GM12878 (cell line): Measurements from ENCODE around the gene COL4A2. TPM values are rescaled to one million over a fixed set of nuclear protein-coding genes. Genes with fewer than 3 reads are reported as not detected.

Experiments
- ATAC-seq: fragments of 200-7000 bp; cut with Tn5 transposase; 3 replicates; pipeline ENCODE4 v1.9.1; 2020; ENCODE audit warnings: mild to moderate bottlenecking, moderate library complexity
- BruUV-seq: library from RNA; stranded (reverse); fragments of 400-500 nt; replicated peaks from 2 replicates; lab custom pipeline; 2021; lab: Mats Ljungman, UMichigan
- CTCF ChIA-PET: fragments of 300-600 bp; sonication (Branson Sonifier 250); formaldehyde crosslinking; extraction: SDS; loops from one replicate; lab custom pipeline; 2021; ENCODE audit warnings: inconsistent platforms; lab: Yijun Ruan, JAX
- POLR2A ChIA-PET: fragments of 350-600 bp; formaldehyde crosslinking; extraction: SDS; loops from one replicate; lab custom pipeline; 2021; ENCODE audit warnings: inconsistent platforms; lab: Charles Lee
- RAD21 ChIA-PET: fragments of 300-600 bp; sonication (Branson Sonifier 250); formaldehyde crosslinking; loops from one replicate; lab custom pipeline; 2023; ENCODE audit warnings: antibody characterized with exemption; ENCODE audit not compliant: unreplicated experiment; lab: Charles Lee
- SMC1A ChIA-PET: fragments of 300-600 bp; sonication (Branson Sonifier 250); formaldehyde crosslinking; loops from one replicate; lab custom pipeline; 2023; ENCODE audit not compliant: unreplicated experiment, uncharacterized antibody; lab: Charles Lee
- DNase-seq: peaks from one replicate; pipeline ENCODE4 v3.0.0-alpha.2; 2011; ENCODE audit warnings: low read depth, low spot score
- FAIRE-seq: peaks from 3 replicates; lab custom pipeline; 2011; peaks lifted over from hg19 to GRCh38; lab: Jason Lieb, UNC
- H2AFZ ChIP-seq: 2 replicates; pipeline ENCODE4 v1.6.0; 2011; ENCODE audit warnings: low read depth, low read length, control low read depth; ENCODE audit not compliant: control insufficient read depth
- H3K27ac ChIP-seq: 2 replicates; pipeline ENCODE4 v1.5.1; 2011; ENCODE audit warnings: control low read depth; ENCODE audit not compliant: control insufficient read depth, insufficient read depth
- H3K27me3 ChIP-seq, 2 experiments: replicated peaks in 1 of 2; 2 replicates each; pipeline versions ENCODE4 v1.6.0 to v1.6.1; 2011; ENCODE audit warnings: low read length in 1 of 2; ENCODE audit not compliant: control insufficient read depth in 2 of 2, insufficient read depth in 2 of 2
- H3K36me3 ChIP-seq, 2 experiments: 2 replicates each; pipeline ENCODE4 v1.5.1; 2011; ENCODE audit warnings: low read length in 1 of 2; ENCODE audit not compliant: control insufficient read depth in 2 of 2, insufficient read depth in 2 of 2
- H3K4me1 ChIP-seq: 2 replicates; pipeline ENCODE4 v1.6.1; 2011; ENCODE audit warnings: mild to moderate bottlenecking, low read length, moderate library complexity, mixed read lengths; ENCODE audit not compliant: control insufficient read depth, insufficient read depth
- H3K4me2 ChIP-seq: 2 replicates; pipeline ENCODE4 v1.6.0; 2011; ENCODE audit warnings: control low read depth; ENCODE audit not compliant: control insufficient read depth, insufficient read depth
- H3K4me3 ChIP-seq: fragments of 200-600 bp; sonication (generic); 2 replicates; pipeline ENCODE4 v1.5.1; 2016
- H3K79me2 ChIP-seq: 2 replicates; pipeline ENCODE4 v1.6.0; 2011; ENCODE audit warnings: low read length; ENCODE audit not compliant: control insufficient read depth, insufficient read depth
- H3K9ac ChIP-seq: 2 replicates; pipeline ENCODE4 v1.8.0; 2011; ENCODE audit warnings: low read length, control low read depth, mixed read lengths; ENCODE audit not compliant: control insufficient read depth, insufficient read depth
- H3K9me3 ChIP-seq: replicated peaks from 3 replicates; pipeline ENCODE4 v1.5.1; 2011; ENCODE audit warnings: mild to moderate bottlenecking, low read length; ENCODE audit not compliant: control insufficient read depth, insufficient read depth
- H4K20me1 ChIP-seq: 2 replicates; pipeline ENCODE4 v1.6.0; 2011; ENCODE audit not compliant: control insufficient read depth, insufficient read depth
- BHLHE40 ChIP-seq, 2 experiments: fragments of 450-650 bp in 1 of 2; IDR thresholded peaks; 2 replicates each; pipeline ENCODE4 v1.6.1; 2011 to 2017; ENCODE audit warnings: low read depth in 2 of 2, borderline replicate concordance in 1 of 2, improper control_type of control experiment in 1 of 2, low read length in 1 of 2, mild to moderate bottlenecking in 1 of 2
- EZH2 ChIP-seq: IDR thresholded peaks from 2 replicates; pipeline ENCODE4 v1.6.1; 2012; ENCODE audit warnings: low read depth, mild to moderate bottlenecking, control low read depth, inconsistent platforms, low read length, borderline replicate concordance; ENCODE audit not compliant: control insufficient read depth
- HDAC2 ChIP-seq: fragments of 200-600 bp; sonication (generic); IDR thresholded peaks from 2 replicates; pipeline ENCODE4 v1.6.1; 2017
- NR2F1 ChIP-seq: fragments of 450-650 bp; conservative IDR thresholded peaks from 2 replicates; pipeline ENCODE4 v1.6.1; 2017; ENCODE audit warnings: mild to moderate bottlenecking
- NRF1 ChIP-seq: conservative IDR thresholded peaks from 2 replicates; pipeline ENCODE4 v1.6.1; 2011; ENCODE audit warnings: mild to moderate bottlenecking, low read depth, low read length, improper control_type of control experiment
- RELA ChIP-seq: fragments of 450-650 bp; IDR thresholded peaks from 2 replicates; pipeline ENCODE4 v1.8.0; 2014; ENCODE audit warnings: borderline replicate concordance; ENCODE audit not compliant: partially characterized antibody
- SP1 ChIP-seq: IDR thresholded peaks from one replicate; pipeline ENCODE4 v1.6.1; 2011; ENCODE audit warnings: low read depth, low read length
- SPI1 ChIP-seq: IDR thresholded peaks from 2 replicates; pipeline ENCODE4 v1.6.1; 2011; ENCODE audit warnings: low read depth, mild to moderate bottlenecking, low read length, moderate library complexity, borderline replicate concordance; ENCODE audit not compliant: insufficient read depth
- TAF1 ChIP-seq: IDR thresholded peaks from 2 replicates; pipeline ENCODE4 v1.6.1; 2011; ENCODE audit warnings: mild to moderate bottlenecking, low read depth, low read length, borderline replicate concordance
- ZNF384 ChIP-seq: IDR thresholded peaks from 2 replicates; pipeline ENCODE4 v1.6.1; 2012; ENCODE audit warnings: low read depth, mild to moderate bottlenecking, low read length, improper control_type of control experiment, borderline replicate concordance
- WGBS: methylation state at CpG from one replicate; pipeline ENCODE4 v1.1.6; 2016; ENCODE audit warnings: low lambda C conversion rate; ENCODE audit not compliant: insufficient replicate concordance, insufficient coverage; ENCODE audit errors: missing lambda C conversion rate; 5-methylcytosine and 5-hydroxymethylcytosine counted together
- in situ Hi-C: fragments of 300-500 bp; cut with MboI; formaldehyde crosslinking; loops from 9 replicates; pipeline ENCODE4 v1.14.3; 2018; ENCODE audit warnings: mixed read lengths
- intact Hi-C: fragments of 100-400 bp; cut with micrococcal nuclease; formaldehyde crosslinking; loops from one replicate; pipeline ENCODE4 v1.14.2; 2022; ENCODE audit not compliant: unreplicated experiment
- polyA plus RNA-seq, 11 experiments: library from polyadenylated mRNA; depleted of rRNA in 4 of 11; unstranded in 6 of 11; stranded (reverse) in 5 of 11; fragments of >200 nt; fragmentation: Nextera tagmentation in 4 of 11; fragmentation: Illumina TruSeq in 1 of 11; extraction: Ambion mirVana in 4 of 11; extraction: Trizol in 1 of 11; gene quantifications; 1 replicate in 1 of 11; 2 replicates in 10 of 11; pipeline versions ENCODE4 v1.2.1 to v1.2.3, GENCODE V29; 2011 to 2016; ENCODE audit warnings: inconsistent platforms in 2 of 11, missing spikeins in 2 of 11, low read depth in 1 of 11
- total RNA-seq, 4 experiments: library from RNA; depleted of rRNA in 3 of 4; stranded (reverse); fragments of >200 nt in 3 of 4; fragmentation: Illumina TruSeq in 1 of 4; extraction: Trizol in 1 of 4; gene quantifications; 2 replicates each; pipeline versions ENCODE4 v1.2.1 to v1.2.3, GENCODE V29; 2013 to 2021
- TF ChIP-seq, protein P1 (sequence below): fragments of 450-650 bp; formaldehyde crosslinking; IDR thresholded peaks from 2 replicates; pipeline ENCODE4 v1.4.0; 2022; ENCODE audit warnings: mild to moderate bottlenecking, moderate library complexity
- TF ChIP-seq, protein P2 (sequence below): IDR thresholded peaks from 2 replicates; pipeline ENCODE4 v1.6.1; 2011; ENCODE audit warnings: borderline replicate concordance, low read depth, mild to moderate bottlenecking, moderate library complexity, low read length; ENCODE audit not compliant: insufficient read depth, poor library complexity, severe bottlenecking
- TF ChIP-seq, protein P3 (sequence below), 3 experiments: IDR thresholded peaks in 2 of 3; conservative IDR thresholded peaks in 1 of 3; 2 replicates each; pipeline ENCODE4 v1.5.1; 2011; ENCODE audit warnings: low read depth in 3 of 3, low read length in 3 of 3, mild to moderate bottlenecking in 3 of 3, control low read depth in 2 of 3, moderate library complexity in 2 of 3, inconsistent platforms in 1 of 3, mixed read lengths in 1 of 3; ENCODE audit not compliant: control insufficient read depth in 2 of 3, insufficient read depth in 1 of 3; ENCODE audit errors: extremely low read depth in 1 of 3
- TF ChIP-seq, protein P4 (sequence below): fragments of 450-650 bp; IDR thresholded peaks from 2 replicates; pipeline ENCODE4 v1.6.1; 2014; ENCODE audit warnings: mild to moderate bottlenecking

Gene COL4A2
- total and polyA plus RNA-seq, 10 of the 15 experiments (the other 5 are each of a cell fraction or from before 2014, with no cell fraction given) = 0.16 to 1.6 (median 0.62) TPM; not detected in 3

DNA sequence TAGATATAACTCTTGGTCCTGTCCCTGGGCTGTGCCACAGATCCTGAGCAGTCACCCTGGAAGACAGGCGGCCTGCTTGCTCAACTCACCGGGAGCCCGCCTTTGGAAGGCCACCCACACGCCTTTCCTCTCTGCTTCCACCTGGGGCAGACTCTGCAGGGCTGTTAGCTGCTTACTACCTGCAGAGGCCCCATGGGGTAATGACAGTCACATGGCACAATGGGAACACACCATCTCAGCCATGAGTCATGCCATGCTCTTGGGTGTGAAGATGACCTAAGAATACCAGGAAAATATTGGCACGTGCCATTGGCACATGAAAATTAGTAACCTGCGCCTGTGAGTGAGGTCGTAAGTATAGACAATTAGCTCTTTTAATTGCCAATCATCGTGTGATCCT, 108.6 kb downstream of the COL4A2 start:
- ATAC-seq (no peak), DNase-seq (no peak)
- TF ChIP-seq, protein P1, sequence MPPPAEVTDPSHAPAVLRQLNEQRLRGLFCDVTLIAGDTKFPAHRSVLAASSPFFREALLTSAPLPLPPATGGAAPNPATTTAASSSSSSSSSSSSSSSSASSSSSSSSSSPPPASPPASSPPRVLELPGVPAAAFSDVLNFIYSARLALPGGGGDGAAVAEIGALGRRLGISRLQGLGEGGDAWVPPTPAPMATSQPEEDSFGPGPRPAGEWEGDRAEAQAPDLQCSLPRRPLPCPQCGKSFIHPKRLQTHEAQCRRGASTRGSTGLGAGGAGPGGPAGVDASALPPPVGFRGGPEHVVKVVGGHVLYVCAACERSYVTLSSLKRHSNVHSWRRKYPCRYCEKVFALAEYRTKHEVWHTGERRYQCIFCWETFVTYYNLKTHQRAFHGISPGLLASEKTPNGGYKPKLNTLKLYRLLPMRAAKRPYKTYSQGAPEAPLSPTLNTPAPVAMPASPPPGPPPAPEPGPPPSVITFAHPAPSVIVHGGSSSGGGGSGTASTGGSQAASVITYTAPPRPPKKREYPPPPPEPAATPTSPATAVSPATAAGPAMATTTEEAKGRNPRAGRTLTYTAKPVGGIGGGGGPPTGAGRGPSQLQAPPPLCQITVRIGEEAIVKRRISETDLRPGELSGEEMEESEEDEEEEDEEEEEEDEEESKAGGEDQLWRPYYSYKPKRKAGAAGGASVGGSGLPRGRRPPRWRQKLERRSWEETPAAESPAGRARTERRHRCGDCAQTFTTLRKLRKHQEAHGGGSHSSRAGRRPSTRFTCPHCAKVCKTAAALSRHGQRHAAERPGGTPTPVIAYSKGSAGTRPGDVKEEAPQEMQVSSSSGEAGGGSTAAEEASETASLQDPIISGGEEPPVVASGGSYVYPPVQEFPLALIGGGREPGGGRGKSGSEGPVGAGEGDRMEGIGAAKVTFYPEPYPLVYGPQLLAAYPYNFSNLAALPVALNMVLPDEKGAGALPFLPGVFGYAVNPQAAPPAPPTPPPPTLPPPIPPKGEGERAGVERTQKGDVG (CRISPR knock-in tag) = no peak
- TF ChIP-seq EZH2 = no peak
- TF ChIP-seq HDAC2 = no peak
- TF ChIP-seq BHLHE40 (IDR thresholded peaks at IDR 0.05; ENCODE audit: borderline replicate concordance in 1 of 2, low read depth in 2 of 2, low read length in 1 of 2) = peak in 1 of 2 experiments; percentile 28; a peak in 1 of 4 replicates
- no peak for TF ChIP-seq NRF1
- TF ChIP-seq, protein P2, sequence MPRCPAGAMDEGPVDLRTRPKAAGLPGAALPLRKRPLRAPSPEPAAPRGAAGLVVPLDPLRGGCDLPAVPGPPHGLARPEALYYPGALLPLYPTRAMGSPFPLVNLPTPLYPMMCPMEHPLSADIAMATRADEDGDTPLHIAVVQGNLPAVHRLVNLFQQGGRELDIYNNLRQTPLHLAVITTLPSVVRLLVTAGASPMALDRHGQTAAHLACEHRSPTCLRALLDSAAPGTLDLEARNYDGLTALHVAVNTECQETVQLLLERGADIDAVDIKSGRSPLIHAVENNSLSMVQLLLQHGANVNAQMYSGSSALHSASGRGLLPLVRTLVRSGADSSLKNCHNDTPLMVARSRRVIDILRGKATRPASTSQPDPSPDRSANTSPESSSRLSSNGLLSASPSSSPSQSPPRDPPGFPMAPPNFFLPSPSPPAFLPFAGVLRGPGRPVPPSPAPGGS = peak; percentile 52
- no peak for TF ChIP-seq TAF1
- no peak for TF ChIP-seq SP1
- no peak for TF ChIP-seq NR2F1
- TF ChIP-seq, protein P3, sequence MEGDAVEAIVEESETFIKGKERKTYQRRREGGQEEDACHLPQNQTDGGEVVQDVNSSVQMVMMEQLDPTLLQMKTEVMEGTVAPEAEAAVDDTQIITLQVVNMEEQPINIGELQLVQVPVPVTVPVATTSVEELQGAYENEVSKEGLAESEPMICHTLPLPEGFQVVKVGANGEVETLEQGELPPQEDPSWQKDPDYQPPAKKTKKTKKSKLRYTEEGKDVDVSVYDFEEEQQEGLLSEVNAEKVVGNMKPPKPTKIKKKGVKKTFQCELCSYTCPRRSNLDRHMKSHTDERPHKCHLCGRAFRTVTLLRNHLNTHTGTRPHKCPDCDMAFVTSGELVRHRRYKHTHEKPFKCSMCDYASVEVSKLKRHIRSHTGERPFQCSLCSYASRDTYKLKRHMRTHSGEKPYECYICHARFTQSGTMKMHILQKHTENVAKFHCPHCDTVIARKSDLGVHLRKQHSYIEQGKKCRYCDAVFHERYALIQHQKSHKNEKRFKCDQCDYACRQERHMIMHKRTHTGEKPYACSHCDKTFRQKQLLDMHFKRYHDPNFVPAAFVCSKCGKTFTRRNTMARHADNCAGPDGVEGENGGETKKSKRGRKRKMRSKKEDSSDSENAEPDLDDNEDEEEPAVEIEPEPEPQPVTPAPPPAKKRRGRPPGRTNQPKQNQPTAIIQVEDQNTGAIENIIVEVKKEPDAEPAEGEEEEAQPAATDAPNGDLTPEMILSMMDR (IDR thresholded peaks at IDR 0.05 in 2 of 3, conservative IDR thresholded peaks at IDR 0.05 in 1 of 3; ENCODE audit: control insufficient read depth in 2 of 3, extremely low read depth in 1 of 3, insufficient read depth in 1 of 3, low read depth in 3 of 3, low read length in 3 of 3) = 0 out of 6 replicates have a peak, but pooled peaks of 1 of the 3 experiments have one; percentile 7
- TF ChIP-seq SPI1 = no peak
- TF ChIP-seq, protein P4, sequence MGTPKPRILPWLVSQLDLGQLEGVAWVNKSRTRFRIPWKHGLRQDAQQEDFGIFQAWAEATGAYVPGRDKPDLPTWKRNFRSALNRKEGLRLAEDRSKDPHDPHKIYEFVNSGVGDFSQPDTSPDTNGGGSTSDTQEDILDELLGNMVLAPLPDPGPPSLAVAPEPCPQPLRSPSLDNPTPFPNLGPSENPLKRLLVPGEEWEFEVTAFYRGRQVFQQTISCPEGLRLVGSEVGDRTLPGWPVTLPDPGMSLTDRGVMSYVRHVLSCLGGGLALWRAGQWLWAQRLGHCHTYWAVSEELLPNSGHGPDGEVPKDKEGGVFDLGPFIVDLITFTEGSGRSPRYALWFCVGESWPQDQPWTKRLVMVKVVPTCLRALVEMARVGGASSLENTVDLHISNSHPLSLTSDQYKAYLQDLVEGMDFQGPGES = no peak
- no peak for TF ChIP-seq RELA
- no peak for TF ChIP-seq ZNF384

More for the DNA sequence above, 108.6 kb downstream of the COL4A2 start:
- Histone ChIP-seq H3K4me2 (no peak overlapping the region), H3K4me1 (peaks cover 4% of the 10 kb centered on the region), H3K9ac (no peak overlapping the region), H2AFZ (no peak overlapping the region), H3K9me3 (no peaks in the 10 kb centered on the region), H4K20me1 (no peaks in the 10 kb centered on the region), H3K36me3 (no peaks in the 10 kb centered on the region), H3K27me3 (no peaks in the 10 kb centered on the region), H3K79me2 (no peaks in the 10 kb centered on the region), H3K27ac (no peak overlapping the region), H3K4me3 (no peak overlapping the region)
- ChIA-PET POLR2A (no interaction called here), RAD21 (interaction anchor here (2.0 kb wide), 1 partner anchor 29 kb away, joined by 8 read pairs; no protein-coding TSS in a partner anchor), CTCF (interaction anchor here (1.2 to 3.1 kb wide), 2 partner anchors 29 to 190 kb away, joined by 3 to 15 read pairs; no protein-coding TSS in a partner anchor), SMC1A (interaction anchor here (0.6 to 4.7 kb wide), 2 partner anchors 29 to 195 kb away, joined by 3 to 20 read pairs; no protein-coding TSS in a partner anchor)
- intact Hi-C loops (no loop called here), in situ Hi-C loops (loop anchor here (25.0 kb wide), 1 partner anchor 1453 kb away; no protein-coding TSS in a partner anchor)
- 58% methylated on average over 8 of the region's 8 CpGs for WGBS
- no peak for FAIRE-seq
- no TSS peak for BruUV-seq
